ENCODE data around the gene DPP6. TPM values are rescaled to one million over a fixed set of nuclear protein-coding genes. Genes with fewer than 3 reads are reported as not detected.

The DPP6 gene
- total and polyA plus RNA-seq, 9 of the 15 experiments (the other 6 are each of a cell fraction or from before 2014, with no cell fraction given) = not detected

DNA sequence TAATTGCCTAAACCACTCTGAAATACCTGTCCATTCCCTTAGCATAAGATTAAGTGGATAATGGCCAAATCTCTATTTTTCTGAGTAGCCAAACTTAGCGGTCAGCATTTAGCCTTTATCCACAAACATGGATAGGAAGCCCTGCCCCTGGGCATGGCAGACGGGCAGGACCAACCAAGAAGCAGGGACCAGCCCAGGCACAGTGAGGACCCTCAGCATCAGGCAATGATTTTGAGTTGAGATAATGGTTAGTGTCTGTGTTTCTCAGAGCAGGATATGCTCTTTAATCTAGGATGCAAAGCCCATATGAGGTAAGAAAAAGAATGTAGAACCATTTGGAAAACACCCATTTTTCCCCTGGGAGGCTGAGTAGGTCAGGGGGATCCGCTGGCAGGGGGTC, 131.7 kb downstream of the DPP6 start:
- Histone ChIP-seq H3K9me1 (ENCODE audit: control insufficient read depth, insufficient read depth, low read length) (no peaks in the 10 kb centered on the region), H3K9ac (ENCODE audit: insufficient read depth in 1 of 2, low read depth in 2 of 2, low read length in 2 of 2) (no peak overlapping the region), H3K27ac (ENCODE audit: extremely low read depth, low read depth, low read length) (no peak overlapping the region), H3K9me3 (replicated peaks; ENCODE audit: control insufficient read depth, insufficient read depth, low read depth, low read length) (no peaks in the 10 kb centered on the region), H2AFZ (ENCODE audit: low read depth, low read length) (no peak overlapping the region), H3K4me2 (ENCODE audit: insufficient read depth, low read length) (no peak overlapping the region), H3K27me3 (ENCODE audit: control insufficient read depth in 2 of 2, insufficient read depth in 2 of 2, low read length in 2 of 2) (peaks cover 6 to 17% of the 10 kb centered on the region in 2 experiments; a peak in 3 of 5 replicates), H3K79me2 (ENCODE audit: control insufficient read depth, insufficient read depth, low read length) (no peaks in the 10 kb centered on the region), H3K4me3 (no peak overlapping the region), H3K36me3 (ENCODE audit: control insufficient read depth, insufficient read depth, low read length) (no peaks in the 10 kb centered on the region), H4K20me1 (replicated peaks; ENCODE audit: control insufficient read depth, insufficient read depth, low read length) (no peaks in the 10 kb centered on the region), H3K4me1 (replicated peaks in 1 of 2; ENCODE audit: control insufficient read depth in 2 of 2, insufficient read depth in 2 of 2, low read length in 2 of 2) (no peaks in the 10 kb centered on the region)
- BruUV-seq (replicated peaks) = no TSS peak
- no peak for TF ChIP-seq MNT (conservative IDR thresholded peaks at IDR 0.05)
- no peak for TF ChIP-seq MAX (CRISPR knock-in tag; IDR thresholded peaks at IDR 0.05)
- TF ChIP-seq ZKSCAN8 (CRISPR knock-in tag; IDR thresholded peaks at IDR 0.05) = no peak
- TF ChIP-seq HNRNPH1 (optimal IDR thresholded peaks at IDR 0.05; ENCODE audit: low read depth, low read length) = no peak
- TF ChIP-seq JUNB (CRISPR knock-in tag; conservative IDR thresholded peaks at IDR 0.05) = no peak
- TF ChIP-seq MAFF (IDR thresholded peaks at IDR 0.05; ENCODE audit: low read length) = no peak
- no peak for TF ChIP-seq PURB (CRISPR knock-in tag; IDR thresholded peaks at IDR 0.05; ENCODE audit: low read depth)
- no peak for TF ChIP-seq ZNF431 (CRISPR knock-in tag; IDR thresholded peaks at IDR 0.05)
- TF ChIP-seq ZFP36 (IDR thresholded peaks at IDR 0.05; ENCODE audit: low read depth, low read length, partially characterized antibody) = no peak
- no peak for TF ChIP-seq HDAC8 (tag; IDR thresholded peaks at IDR 0.05)
- no peak for TF ChIP-seq TRIM25 (IDR thresholded peaks at IDR 0.05; ENCODE audit: borderline replicate concordance)
- TF ChIP-seq HDAC6 (IDR thresholded peaks at IDR 0.05; ENCODE audit: low read depth, low read length) = no peak
- TF ChIP-seq, protein P1, sequence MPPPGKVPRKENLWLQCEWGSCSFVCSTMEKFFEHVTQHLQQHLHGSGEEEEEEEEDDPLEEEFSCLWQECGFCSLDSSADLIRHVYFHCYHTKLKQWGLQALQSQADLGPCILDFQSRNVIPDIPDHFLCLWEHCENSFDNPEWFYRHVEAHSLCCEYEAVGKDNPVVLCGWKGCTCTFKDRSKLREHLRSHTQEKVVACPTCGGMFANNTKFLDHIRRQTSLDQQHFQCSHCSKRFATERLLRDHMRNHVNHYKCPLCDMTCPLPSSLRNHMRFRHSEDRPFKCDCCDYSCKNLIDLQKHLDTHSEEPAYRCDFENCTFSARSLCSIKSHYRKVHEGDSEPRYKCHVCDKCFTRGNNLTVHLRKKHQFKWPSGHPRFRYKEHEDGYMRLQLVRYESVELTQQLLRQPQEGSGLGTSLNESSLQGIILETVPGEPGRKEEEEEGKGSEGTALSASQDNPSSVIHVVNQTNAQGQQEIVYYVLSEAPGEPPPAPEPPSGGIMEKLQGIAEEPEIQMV (tag; conservative IDR thresholded peaks at IDR 0.05; ENCODE audit: low read depth) = no peak
- TF ChIP-seq ZBTB17 (CRISPR knock-in tag; IDR thresholded peaks at IDR 0.05) = no peak
- no peak for TF ChIP-seq NFE2 (IDR thresholded peaks at IDR 0.05; ENCODE audit: low read depth)
- no peak for TF ChIP-seq GTF2F1 (IDR thresholded peaks at IDR 0.05; ENCODE audit: low read depth, low read length)
- ATAC-seq (no peak), FAIRE-seq (no peak), DNase-seq (ENCODE audit: extremely low read depth in 1 of 4, low spot score in 3 of 4) (no peak)
- ChIA-PET POLR2A (no interaction called here), CTCF (ENCODE audit: low intra/inter-chr PET ratio) (no interaction called here)
- WGBS (ENCODE audit: insufficient coverage, low coverage, missing lambda C conversion rate) = 0% methylated on average over 3 of the region's 3 CpGs
- intact Hi-C loops (cut with micrococcal nuclease) (no loop called here), in situ Hi-C loops (cut with MboI) (no loop called here)
